Body of pancreas (tissue), 4 donors: Measurements from ENCODE around the gene VAX1. TPM values are rescaled to one million over a fixed set of nuclear protein-coding genes. Genes with fewer than 3 reads are reported as not detected.

ENCODE experiments used
- ATAC-seq: fragments of 150-250 bp; one replicate; pipeline ENCODE4 v1.9.1; 2016
- DNase-seq, 4 donors: peaks; one replicate each; pipeline ENCODE4 v3.0.0-alpha.2; 2019
- H3K27ac ChIP-seq, 4 donors: fragments of 200-600 bp; sonication (generic); 1 replicate in 3 of 4; 2 replicates in 1 of 4; pipeline versions ENCODE4 v1.5.1 to v1.6.1; 2016 to 2019; ENCODE audit warnings: mild to moderate bottlenecking in 1 of 4, mixed read lengths in 1 of 4, moderate library complexity in 1 of 4
- H3K27me3 ChIP-seq, 2 donors: fragments of 200-600 bp; sonication (generic); one replicate each; pipeline ENCODE4 v1.6.0; 2016; ENCODE audit warnings: mild to moderate bottlenecking in 1 of 2
- H3K36me3 ChIP-seq, 2 donors: fragments of 200-600 bp; sonication (generic); replicated peaks in 1 of 2; 2 replicates each; pipeline ENCODE4 v1.5.1; 2016; ENCODE audit warnings: low read depth in 2 of 2; ENCODE audit not compliant: insufficient read depth in 1 of 2
- H3K4me1 ChIP-seq: fragments of 200-600 bp; sonication (generic); one replicate; pipeline ENCODE4 v1.6.0; 2016
- H3K4me3 ChIP-seq, 2 donors: fragments of 200-600 bp; sonication (generic); 1 replicate in 1 of 2; 2 replicates in 1 of 2; pipeline ENCODE4 v1.5.1; 2016 to 2019
- H3K9me3 ChIP-seq, 3 donors: fragments of 200-600 bp; sonication (generic); 1 replicate in 2 of 3; 2 replicates in 1 of 3; pipeline ENCODE4 v1.5.1; 2016
- POLR2A ChIP-seq, 3 donors: fragments of 450-650 bp; IDR thresholded peaks; one replicate each; pipeline ENCODE4 v1.6.1; 2016; ENCODE audit warnings: antibody characterized with exemption in 3 of 3, mild to moderate bottlenecking in 2 of 3
- WGBS, 2 donors: methylation state at CpG; one replicate each; pipeline ENCODE4 v1.1.5; 2017; 5-methylcytosine and 5-hydroxymethylcytosine counted together
- intact Hi-C: fragments of 100-400 bp; cut with DNase I; formaldehyde crosslinking; loops from one replicate; pipeline ENCODE4 v1.15.1; 2023
- total RNA-seq, 2 donors: library from RNA; depleted of rRNA; stranded (reverse); fragments of >200 nt; gene quantifications; one replicate each; pipeline ENCODE4 v1.1.0, GENCODE V29; 2016
- TF ChIP-seq, protein P1 (sequence below), 7 experiments: fragments of 450-650 bp in 4 of 7; fragments of 200-600 bp in 3 of 7; sonication (generic) in 3 of 7; IDR thresholded peaks; one replicate each; pipeline ENCODE4 v1.5.1; 2016 to 2019; ENCODE audit warnings: antibody characterized with exemption in 7 of 7

VAX1 gene
- total RNA-seq, 2 donors from 2014 or later: not detected

DNA sequence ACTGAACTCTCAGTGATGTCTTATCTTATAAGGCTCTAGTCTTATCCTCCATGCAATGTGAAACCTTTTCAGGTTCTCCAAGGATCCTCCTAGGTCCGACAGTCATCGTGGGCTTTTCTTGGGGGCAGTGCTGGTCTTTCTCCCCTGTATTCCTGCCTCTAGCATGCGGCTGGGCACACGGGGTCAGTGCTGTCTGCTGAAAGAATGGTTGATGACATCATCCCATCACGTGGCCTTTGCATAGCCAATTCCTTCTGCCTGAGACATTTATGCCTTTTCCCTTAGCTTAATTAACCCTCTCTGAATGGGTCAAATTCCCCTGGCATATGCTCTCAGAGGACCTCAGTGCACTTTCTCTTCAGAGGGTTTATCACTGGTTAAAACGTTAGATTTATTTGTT is 32.2 kb upstream of the VAX1 start:
- H3K27ac ChIP-seq: no peak overlapping the region
- intact Hi-C loops: loop anchor here (5.0 kb wide), 2 partner anchors 368 to 493 kb away; no protein-coding TSS in a partner anchor
- H3K4me1 ChIP-seq: peaks cover 39% of the 10 kb centered on the region
- no peaks in the 10 kb centered on the region for H3K36me3 ChIP-seq
- no peaks in the 10 kb centered on the region for H3K9me3 ChIP-seq
- 18 to 19% methylated on average over 6 of the region's 6 CpGs for WGBS, 2 donors
- TF ChIP-seq, protein P1, sequence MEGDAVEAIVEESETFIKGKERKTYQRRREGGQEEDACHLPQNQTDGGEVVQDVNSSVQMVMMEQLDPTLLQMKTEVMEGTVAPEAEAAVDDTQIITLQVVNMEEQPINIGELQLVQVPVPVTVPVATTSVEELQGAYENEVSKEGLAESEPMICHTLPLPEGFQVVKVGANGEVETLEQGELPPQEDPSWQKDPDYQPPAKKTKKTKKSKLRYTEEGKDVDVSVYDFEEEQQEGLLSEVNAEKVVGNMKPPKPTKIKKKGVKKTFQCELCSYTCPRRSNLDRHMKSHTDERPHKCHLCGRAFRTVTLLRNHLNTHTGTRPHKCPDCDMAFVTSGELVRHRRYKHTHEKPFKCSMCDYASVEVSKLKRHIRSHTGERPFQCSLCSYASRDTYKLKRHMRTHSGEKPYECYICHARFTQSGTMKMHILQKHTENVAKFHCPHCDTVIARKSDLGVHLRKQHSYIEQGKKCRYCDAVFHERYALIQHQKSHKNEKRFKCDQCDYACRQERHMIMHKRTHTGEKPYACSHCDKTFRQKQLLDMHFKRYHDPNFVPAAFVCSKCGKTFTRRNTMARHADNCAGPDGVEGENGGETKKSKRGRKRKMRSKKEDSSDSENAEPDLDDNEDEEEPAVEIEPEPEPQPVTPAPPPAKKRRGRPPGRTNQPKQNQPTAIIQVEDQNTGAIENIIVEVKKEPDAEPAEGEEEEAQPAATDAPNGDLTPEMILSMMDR (IDR thresholded peaks at IDR 0.05): no peak
- no peak for TF ChIP-seq POLR2A (IDR thresholded peaks at IDR 0.05)
- peaks cover 0 to 40% of the 10 kb centered on the region in 2 donors for H3K27me3 ChIP-seq
- ATAC-seq (no peak), DNase-seq (no peak)
- H3K4me3 ChIP-seq: no peak overlapping the region

DNA sequence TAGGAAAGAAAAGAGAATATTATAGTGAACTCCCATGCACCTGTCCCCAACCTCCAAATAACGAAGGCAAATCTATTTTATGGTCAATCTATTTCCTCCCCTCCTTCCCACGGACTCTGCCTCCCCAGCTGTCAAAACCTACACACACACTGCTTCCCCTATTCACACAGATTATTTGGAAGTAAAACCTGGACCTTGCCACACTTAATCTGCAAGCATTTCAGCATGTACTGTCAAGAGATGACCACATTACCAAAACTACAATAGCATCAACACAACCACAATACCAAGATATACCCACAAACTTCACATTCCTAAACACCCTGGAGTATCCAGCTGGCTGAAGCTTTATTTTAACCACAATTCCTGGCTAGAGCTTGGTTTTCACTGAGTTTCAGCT is 31.4 kb upstream of the VAX1 start:
- H3K9me3 ChIP-seq: no peaks in the 10 kb centered on the region
- no peak overlapping the region for H3K4me3 ChIP-seq
- no peak for ATAC-seq
- no peak overlapping the region for H3K27ac ChIP-seq
- 46 to 51% methylated on average over 2 of the region's 2 CpGs for WGBS, 2 donors
- DNase-seq: no peak
- H3K27me3 ChIP-seq: peaks cover 0 to 47% of the 10 kb centered on the region in 2 donors
- intact Hi-C loops: no loop called here
- no peak for TF ChIP-seq POLR2A (IDR thresholded peaks at IDR 0.05)
- TF ChIP-seq, protein P1 (IDR thresholded peaks at IDR 0.05): no peak
- H3K36me3 ChIP-seq: no peaks in the 10 kb centered on the region
- H3K4me1 ChIP-seq: peaks cover 38% of the 10 kb centered on the region

DNA sequence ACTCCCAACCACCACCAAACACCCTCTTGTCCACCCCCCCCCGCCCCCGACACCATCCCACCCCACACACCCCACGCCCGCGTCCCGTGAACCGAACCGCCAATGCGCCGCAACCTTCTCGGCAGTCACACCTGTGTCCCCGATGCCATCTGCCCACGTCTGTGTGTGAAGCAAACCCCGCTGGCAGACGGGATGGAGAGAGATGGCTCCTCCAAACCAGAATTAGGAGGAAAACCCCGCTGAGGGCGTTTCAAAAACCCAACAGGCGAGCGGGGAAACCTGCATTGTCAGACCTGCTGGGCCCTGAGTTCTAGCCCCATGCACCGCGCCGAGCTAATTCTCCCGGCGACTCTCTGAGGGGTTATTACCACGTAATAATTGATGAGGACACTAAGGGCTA is 30.7 kb upstream of the VAX1 start:
- peaks cover 0 to 54% of the 10 kb centered on the region in 2 donors for H3K27me3 ChIP-seq
- H3K4me3 ChIP-seq: no peak overlapping the region
- WGBS, 2 donors: 10% methylated on average over 18 to 25 of the region's 25 CpGs
- no peaks in the 10 kb centered on the region for H3K36me3 ChIP-seq
- ATAC-seq (no peak), DNase-seq (no peak)
- H3K9me3 ChIP-seq: no peaks in the 10 kb centered on the region
- intact Hi-C loops: no loop called here
- no peak overlapping the region for H3K27ac ChIP-seq
- H3K4me1 ChIP-seq: peaks cover 37% of the 10 kb centered on the region
- TF ChIP-seq, protein P1 (IDR thresholded peaks at IDR 0.05): no peak
- no peak for TF ChIP-seq POLR2A (IDR thresholded peaks at IDR 0.05)

DNA sequence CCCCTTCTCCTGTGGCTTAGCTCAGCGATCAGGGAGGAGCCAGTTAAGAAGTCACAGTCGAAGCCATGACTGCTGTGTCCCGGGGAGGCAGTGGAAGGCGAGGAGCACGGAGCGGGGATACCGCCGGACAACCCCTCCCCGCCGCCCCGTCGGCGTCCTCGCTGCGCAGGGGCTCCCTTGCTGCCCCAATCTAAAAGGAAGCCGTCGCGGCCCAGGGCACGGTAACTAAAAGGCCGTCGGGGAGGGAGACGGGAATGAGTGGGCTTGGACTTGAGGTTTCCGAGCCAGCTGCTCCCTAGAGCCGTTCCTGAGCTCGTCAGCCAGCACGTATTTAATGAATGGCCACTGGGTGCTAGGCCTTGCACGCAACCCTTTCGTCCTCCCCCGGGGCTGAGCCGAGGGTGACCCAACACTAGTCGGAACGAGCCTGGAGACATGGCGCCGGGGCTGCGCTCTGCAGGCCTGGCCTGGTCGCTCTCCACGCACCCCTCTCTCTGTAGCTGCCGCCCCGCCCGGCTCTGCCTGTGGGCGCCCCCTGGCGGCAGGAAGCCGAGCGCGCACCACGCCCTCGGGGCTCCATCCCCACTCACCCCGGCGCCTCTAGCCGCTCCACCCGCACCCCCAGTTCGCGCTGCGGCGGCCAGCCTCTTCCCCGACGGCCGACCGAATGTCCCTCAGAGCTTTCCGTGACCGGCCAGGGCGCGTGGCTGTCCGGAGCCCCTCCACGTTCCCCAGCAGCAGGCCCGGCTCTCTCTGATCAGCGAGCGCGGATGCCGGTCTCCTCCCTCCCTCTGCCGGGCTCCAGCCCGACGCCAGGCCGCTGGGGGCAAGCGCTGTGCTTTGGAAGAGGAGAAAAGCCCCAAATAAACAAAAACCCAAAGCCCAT is 30.0 kb upstream of the VAX1 start:
- no peak overlapping the region for H3K4me3 ChIP-seq
- intact Hi-C loops: no loop called here
- WGBS, 2 donors: 6 to 10% methylated on average over 12 to 75 of the region's 75 CpGs

More for the DNA sequence above, 30.0 kb upstream of the VAX1 start:
- Histone ChIP-seq H3K27ac (no peak overlapping the region), H3K9me3 (no peaks in the 10 kb centered on the region), H3K36me3 (no peaks in the 10 kb centered on the region), H3K4me1 (peaks cover 44% of the 10 kb centered on the region), H3K27me3 (peaks cover 0 to 61% of the 10 kb centered on the region in 2 donors)
- ATAC-seq (peak; percentile 80), DNase-seq (peak; percentile 62 to 76 (median 69))
- TF ChIP-seq, protein P1 (IDR thresholded peaks at IDR 0.05): peak; percentile 74 to 97 (median 88)
- no peak for TF ChIP-seq POLR2A (IDR thresholded peaks at IDR 0.05)
